GM21390 (cell line): ENCODE measurements around the gene TOX2.

ENCODE experiments used
- ATAC-seq: cut with Tn5 transposase; IDR thresholded peaks from one replicate; pipeline ENCODE4 v1.9.1; 2021; ENCODE audit not compliant: unreplicated experiment

Gene TOX2

GRCh38 chr20:43974695-43975094 lies 60.0 kb downstream of the TOX2 start:
- no peak for ATAC-seq

GRCh38 chr20:43975096-43975768 lies 60.6 kb downstream of the TOX2 start:
- ATAC-seq, result no peak

- ATAC-seq, result no peak
Observed at GRCh38 chr20:43976547-43976946, 61.9 kb downstream of the TOX2 start.

- no peak for ATAC-seq
Observed at GRCh38 chr20:43977252-43977651, 62.6 kb downstream of the TOX2 start.

GRCh38 chr20:43977962-43978361 lies 63.3 kb downstream of the TOX2 start:
- no peak for ATAC-seq

- no peak for ATAC-seq
Observed at GRCh38 chr20:43979576-43980105, 65.0 kb downstream of the TOX2 start.

GRCh38 chr20:43981540-43981939 lies 66.9 kb downstream of the TOX2 start:
- no peak for ATAC-seq

- no peak for ATAC-seq
Observed at GRCh38 chr20:43982016-43982415, 67.4 kb downstream of the TOX2 start.

GRCh38 chr20:43982886-43983285 lies 68.2 kb downstream of the TOX2 start:
- no peak for ATAC-seq

GRCh38 chr20:43983359-43983758 lies 68.7 kb downstream of the TOX2 start:
- no peak for ATAC-seq

GRCh38 chr20:43983904-43984361 lies 69.3 kb downstream of the TOX2 start:
- ATAC-seq, result no peak

- no peak for ATAC-seq
Observed at GRCh38 chr20:43984587-43984986, 69.9 kb downstream of the TOX2 start.

GRCh38 chr20:43985121-43985520 lies 70.5 kb downstream of the TOX2 start:
- ATAC-seq, result no peak

GRCh38 chr20:43985608-43986316 lies 71.1 kb downstream of the TOX2 start:
- no peak for ATAC-seq

GRCh38 chr20:43987018-43987417 lies 72.4 kb downstream of the TOX2 start:
- ATAC-seq, result no peak

- no peak for ATAC-seq
Observed at GRCh38 chr20:43987531-43987930, 72.9 kb downstream of the TOX2 start.

- ATAC-seq, result no peak
Observed at GRCh38 chr20:43988451-43988850, 73.8 kb downstream of the TOX2 start.

- ATAC-seq, result no peak
Observed at GRCh38 chr20:43988867-43989266, 74.2 kb downstream of the TOX2 start.

- no peak for ATAC-seq
Observed at GRCh38 chr20:43991261-43991660, 76.6 kb downstream of the TOX2 start.

GRCh38 chr20:43991982-43992381 lies 77.3 kb downstream of the TOX2 start:
- no peak for ATAC-seq

GRCh38 chr20:43992885-43993284 lies 78.2 kb downstream of the TOX2 start:
- ATAC-seq, result no peak

GRCh38 chr20:43993560-43993959 lies 78.9 kb downstream of the TOX2 start:
- ATAC-seq, result no peak
